ENCODE data around the gene ATP2B2.

- no peak for TF ChIP-seq CTCF (IDR thresholded peaks at IDR 0.05)
- TF ChIP-seq EZH2 (IDR thresholded peaks at IDR 0.05; ENCODE audit: borderline replicate concordance, insufficient read depth, low read depth, low read length, poor library complexity, severe bottlenecking): no peak
Measured at GRCh38 chr3:10378246-10378645, 127.1 kb downstream of the ATP2B2 start.

All from B cell (primary cell).